GM12892 (cell line): Measurements from ENCODE around the gene ZNF98.

Experiments
- POLR2A ChIP-seq: IDR thresholded peaks from 2 replicates; pipeline ENCODE4 v1.6.1; 2011; ENCODE audit warnings: low read depth, low read length, control low read depth
- POLR2AphosphoS5 ChIP-seq: IDR thresholded peaks from 2 replicates; pipeline ENCODE4 v1.6.1; 2011; ENCODE audit warnings: low read depth, low read length, control low read depth
- TAF1 ChIP-seq: IDR thresholded peaks from 2 replicates; pipeline ENCODE4 v1.6.1; 2011; ENCODE audit warnings: low read depth, mild to moderate bottlenecking, control low read depth, low read length, borderline replicate concordance

DNA sequence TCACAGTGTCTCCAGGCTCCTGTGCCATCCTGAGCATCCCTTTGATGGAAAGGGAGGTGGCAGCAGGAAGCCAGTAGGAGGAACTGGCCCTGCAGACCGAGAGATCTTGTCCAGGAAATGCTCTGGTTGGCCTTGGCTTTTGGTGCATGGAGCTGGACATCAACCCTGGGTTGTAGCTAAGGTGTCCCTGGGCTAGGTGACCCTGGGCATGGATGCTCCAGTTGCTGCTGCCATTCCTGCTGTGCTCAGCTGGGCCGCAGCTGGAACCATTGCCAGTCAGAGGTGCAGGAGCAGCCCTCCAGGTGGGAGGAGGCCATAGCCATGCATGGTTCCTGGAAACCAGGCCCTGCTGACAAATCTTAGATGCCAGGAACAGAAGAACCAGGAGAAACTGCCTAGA lies 67.5 kb downstream of the ZNF98 start:
- TF ChIP-seq POLR2A (no peak), POLR2AphosphoS5 (no peak), TAF1 (no peak)
